Astrocyte of the cerebellum (primary cell): ENCODE data around the gene C12orf57.
A peak's percentile ranks its signal among the peaks of the same experiment; 100 is the strongest.

ENCODE experiments used
- DNase-seq: peaks from one replicate; pipeline ENCODE4 v3.0.0-alpha.2; 2011; ENCODE audit warnings: low read depth
- H3K4me3 ChIP-seq: 2 replicates; pipeline ENCODE4 v1.5.1; 2011; ENCODE audit warnings: mild to moderate bottlenecking, low read depth, low read length, moderate library complexity
- in situ Hi-C: cut with HindIII; loops from 2 replicates; pipeline ENCODE4 v1.10.0; 2017; ENCODE audit warnings: low sequenced_read_pairs
- TF ChIP-seq, protein P1 (sequence below): IDR thresholded peaks from 2 replicates; pipeline ENCODE4 v1.5.1; 2012; ENCODE audit warnings: low read length, low read depth, moderate library complexity, mild to moderate bottlenecking; ENCODE audit errors: missing control alignments

C12orf57 gene

DNA sequence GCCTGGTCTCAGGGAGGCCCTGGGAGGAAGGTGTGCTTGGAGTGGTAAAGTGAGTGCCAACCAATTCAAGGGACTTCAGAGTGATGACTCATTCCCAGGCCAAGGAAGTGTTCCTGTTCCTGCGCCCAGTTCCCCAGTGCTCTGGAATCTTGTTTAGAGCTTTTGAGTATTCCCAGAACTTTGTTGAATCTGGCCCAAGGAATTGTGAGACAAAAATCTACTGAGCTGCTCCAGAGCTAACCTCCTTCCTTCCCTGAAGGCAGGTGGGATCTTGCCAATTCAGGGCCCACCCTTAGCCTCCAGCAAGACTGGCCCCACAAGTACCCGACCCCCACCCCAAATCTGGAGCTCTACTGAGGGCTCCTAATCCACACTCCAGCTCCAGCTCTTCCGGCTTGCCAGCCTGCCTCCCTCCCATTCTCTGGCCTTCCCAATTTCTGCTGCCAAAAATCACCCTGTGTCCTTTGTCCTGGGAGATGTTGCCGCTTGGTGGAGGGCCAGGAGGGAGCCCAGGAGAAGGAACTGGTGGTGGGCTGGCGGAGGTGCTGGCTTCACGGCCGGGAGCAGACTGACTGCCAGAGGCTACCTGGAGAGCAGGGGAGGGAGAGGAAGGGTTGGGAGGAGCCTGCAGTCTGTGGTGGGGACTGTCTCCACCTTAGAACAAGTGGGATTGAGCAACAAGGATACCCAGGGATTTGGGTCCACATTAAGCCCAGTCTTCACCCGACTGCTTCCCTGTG is 18.1 kb upstream of the C12orf57 start:
- DNase-seq = no peak
- in situ Hi-C loops = no loop called here
- H3K4me3 ChIP-seq = peak overlapping the region; percentile 96
- TF ChIP-seq, protein P1, sequence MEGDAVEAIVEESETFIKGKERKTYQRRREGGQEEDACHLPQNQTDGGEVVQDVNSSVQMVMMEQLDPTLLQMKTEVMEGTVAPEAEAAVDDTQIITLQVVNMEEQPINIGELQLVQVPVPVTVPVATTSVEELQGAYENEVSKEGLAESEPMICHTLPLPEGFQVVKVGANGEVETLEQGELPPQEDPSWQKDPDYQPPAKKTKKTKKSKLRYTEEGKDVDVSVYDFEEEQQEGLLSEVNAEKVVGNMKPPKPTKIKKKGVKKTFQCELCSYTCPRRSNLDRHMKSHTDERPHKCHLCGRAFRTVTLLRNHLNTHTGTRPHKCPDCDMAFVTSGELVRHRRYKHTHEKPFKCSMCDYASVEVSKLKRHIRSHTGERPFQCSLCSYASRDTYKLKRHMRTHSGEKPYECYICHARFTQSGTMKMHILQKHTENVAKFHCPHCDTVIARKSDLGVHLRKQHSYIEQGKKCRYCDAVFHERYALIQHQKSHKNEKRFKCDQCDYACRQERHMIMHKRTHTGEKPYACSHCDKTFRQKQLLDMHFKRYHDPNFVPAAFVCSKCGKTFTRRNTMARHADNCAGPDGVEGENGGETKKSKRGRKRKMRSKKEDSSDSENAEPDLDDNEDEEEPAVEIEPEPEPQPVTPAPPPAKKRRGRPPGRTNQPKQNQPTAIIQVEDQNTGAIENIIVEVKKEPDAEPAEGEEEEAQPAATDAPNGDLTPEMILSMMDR = no peak

DNA sequence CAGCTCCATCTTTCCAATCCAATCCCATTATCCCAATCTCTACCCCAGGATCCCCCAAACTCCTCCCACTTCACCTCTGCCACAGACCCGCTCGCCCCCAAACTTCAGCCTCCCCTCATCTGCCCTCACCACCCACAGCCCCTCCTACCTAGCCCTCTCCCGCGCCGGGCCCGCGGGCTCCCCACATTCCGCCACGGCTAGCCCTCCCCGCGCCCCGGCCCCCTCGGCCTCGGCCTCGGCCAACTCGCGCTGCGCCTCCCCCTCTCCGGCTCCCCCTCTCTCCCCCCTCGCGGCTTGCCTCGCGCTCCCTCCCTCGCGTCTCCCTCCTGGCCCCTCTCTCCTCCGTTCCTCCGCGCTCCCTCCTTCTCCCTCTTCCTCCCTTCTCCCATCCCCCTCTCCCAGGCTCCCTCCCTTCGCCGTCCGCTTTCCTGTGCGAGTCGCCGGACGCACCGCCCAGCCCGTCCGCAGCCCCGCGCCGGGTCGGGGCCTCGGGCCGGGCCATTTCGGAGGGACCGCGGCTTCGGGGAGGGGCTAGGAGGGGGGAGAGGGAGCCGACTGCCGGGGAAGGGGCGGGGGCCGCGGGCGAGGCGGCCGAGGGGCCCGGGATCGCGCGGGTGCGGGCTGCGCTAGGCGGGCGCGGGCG is 16.3 kb upstream of the C12orf57 start, which contains the start of gene ATN1:
ATN1 (plus strand) TSS at position 581 of the 643 bp plus-strand sequence. CDS start 6,043 bp downstream, outside the sequence.
- in situ Hi-C loops = no loop called here
- H3K4me3 ChIP-seq = peak within 1 kb of the TSS; percentile 96
- DNase-seq = no peak
- TF ChIP-seq, protein P1 = no peak

DNA sequence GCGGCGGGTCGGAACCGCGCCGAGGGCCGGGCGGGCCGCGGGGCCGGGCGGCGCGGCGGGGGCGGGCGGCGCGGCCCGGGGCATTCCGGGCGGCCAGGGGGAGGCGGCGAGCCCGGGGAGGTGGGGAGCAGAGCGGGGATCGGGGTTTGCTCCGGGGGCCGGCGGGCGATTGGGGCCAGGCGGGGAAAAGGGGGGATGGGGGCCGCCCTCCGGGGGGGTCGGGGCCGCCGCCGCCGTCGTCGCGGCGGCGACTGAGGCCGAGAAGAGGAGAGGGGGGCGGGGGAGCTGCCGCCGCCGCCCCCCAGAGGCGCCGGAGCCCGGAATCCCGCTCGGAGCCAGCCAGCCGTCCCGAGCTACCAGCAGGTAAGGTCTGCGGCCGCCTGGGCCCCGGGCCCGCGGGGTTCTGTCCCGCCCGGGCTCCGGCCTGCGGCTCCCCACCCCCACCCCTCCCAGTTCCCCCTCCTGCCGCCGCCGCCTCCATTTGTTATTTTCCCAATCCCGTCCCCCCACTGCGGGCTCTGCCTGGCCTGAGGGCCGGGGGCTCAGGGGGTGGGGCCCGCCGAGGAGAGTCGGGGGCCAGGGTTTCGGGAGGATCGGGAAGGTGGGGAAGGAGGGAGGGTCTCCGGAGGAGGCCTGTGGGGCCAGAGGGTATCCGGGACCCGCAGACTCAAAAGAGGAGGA is 15.7 kb upstream of the C12orf57 start:
- peak overlapping the region; percentile 96 for H3K4me3 ChIP-seq
- TF ChIP-seq, protein P1 = no peak
- no peak for DNase-seq
- in situ Hi-C loops = no loop called here

DNA sequence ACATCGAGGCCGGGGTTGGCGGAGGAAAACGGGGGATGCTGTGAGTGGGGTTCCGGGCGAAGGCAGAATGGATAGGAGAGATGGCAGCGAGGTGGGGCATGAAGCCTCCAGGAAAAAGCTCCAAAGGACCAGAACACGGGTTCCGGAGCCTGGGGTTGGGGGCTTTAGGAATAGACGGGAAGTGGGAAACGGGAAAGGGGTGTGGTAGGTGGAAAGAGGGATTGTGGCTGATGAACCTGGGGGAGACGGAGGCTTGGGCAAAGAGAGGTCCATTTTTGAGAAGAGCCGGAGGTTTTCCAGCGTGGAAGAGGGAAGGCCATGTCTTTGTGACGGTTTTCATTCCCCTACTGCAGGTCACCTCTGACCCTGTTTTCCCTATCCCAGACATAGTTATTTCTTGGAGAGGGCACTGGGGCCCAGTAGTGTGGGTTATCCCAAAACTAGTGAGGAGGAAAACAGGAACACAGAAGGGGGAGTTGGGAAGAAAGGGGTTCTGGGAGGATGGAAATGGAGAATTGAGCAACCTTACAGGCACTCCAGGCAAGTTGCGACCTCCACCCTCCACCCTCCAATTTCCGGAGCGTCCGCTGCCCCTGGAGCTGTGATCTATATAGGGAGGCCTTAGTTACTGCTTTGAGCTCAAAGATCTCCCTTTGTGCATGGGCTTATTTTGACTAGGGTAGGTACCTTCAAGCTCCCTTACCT is 15.0 kb upstream of the C12orf57 start:
- no peak for DNase-seq
- peak overlapping the region; percentile 96 for H3K4me3 ChIP-seq
- in situ Hi-C loops = no loop called here
- TF ChIP-seq, protein P1 = no peak

DNA sequence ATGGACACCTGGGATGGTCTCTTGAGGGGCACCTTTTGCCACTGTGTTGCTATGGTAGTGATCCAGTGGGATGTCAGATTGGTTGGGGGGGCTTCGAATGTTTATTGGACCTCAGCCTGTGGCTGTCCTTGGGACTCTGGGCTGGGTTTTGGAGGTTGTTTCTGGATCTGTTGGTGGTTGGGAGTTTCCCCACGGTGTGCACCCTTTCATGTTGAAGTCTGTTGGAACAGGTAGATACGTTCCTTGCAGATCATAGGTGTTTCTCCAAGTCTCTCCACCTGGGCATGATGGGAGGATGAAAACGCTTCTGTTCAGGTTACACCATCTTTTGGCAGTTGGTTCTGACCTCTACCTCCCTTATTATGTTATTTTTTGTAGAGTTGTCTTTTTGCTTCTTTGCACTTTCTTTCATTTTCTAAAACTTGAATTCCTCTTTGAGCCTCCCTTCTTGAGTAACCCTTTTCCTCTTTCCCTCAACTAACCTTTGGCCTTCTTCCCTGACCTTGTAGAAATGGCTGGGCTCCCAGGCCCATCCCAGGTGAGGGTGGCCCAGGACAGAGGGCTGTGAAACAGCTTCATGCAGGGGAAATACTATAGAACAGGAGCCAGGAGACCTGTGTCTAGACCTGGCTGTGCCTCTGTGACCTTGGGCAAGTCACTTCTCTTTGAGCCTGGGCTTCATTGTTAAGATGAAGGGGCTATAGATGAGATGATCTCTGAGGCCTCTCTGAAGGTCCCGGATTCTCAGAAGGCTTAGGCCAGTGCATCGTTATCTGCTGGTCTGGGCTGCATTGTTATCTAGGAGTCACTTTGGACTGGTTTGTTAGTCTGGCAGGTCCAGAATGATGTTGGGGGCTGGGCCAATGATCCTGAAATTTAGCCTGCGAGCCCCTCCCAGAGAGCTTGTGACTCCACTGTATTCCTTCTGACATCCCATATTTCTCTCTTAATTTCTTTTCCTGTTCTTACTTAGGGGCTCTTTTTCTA is 14.1 kb upstream of the C12orf57 start:
- DNase-seq = no peak
- TF ChIP-seq, protein P1 = no peak
- peak overlapping the region; percentile 96 for H3K4me3 ChIP-seq
- in situ Hi-C loops = no loop called here
